WTC11 (cell line): ENCODE results near the gene MFAP3.

ENCODE experiments used
- CBFB ChIP-seq: sonication (generic); formaldehyde crosslinking; IDR thresholded peaks from 2 replicates; pipeline ENCODE4 v1.8.1; 2022; ENCODE audit warnings: mild to moderate bottlenecking, low read depth, missing genetic modification reagents
- CREM ChIP-seq: sonication (generic); formaldehyde crosslinking; IDR thresholded peaks from 2 replicates; pipeline ENCODE4 v1.8.1; 2022; ENCODE audit warnings: mild to moderate bottlenecking, missing genetic modification reagents, moderate library complexity
- CTCF ChIP-seq: fragments of 200-600 bp; IDR thresholded peaks from 2 replicates; pipeline ENCODE4 v1.8.0; 2022; ENCODE audit warnings: antibody characterized with exemption
- MLX ChIP-seq: sonication (generic); formaldehyde crosslinking; IDR thresholded peaks from 2 replicates; pipeline ENCODE4 v1.8.1; 2023; ENCODE audit warnings: mild to moderate bottlenecking, missing genetic modification reagents, moderate library complexity
- NFYB ChIP-seq: sonication (generic); formaldehyde crosslinking; conservative IDR thresholded peaks from 2 replicates; pipeline ENCODE4 v1.8.0; 2022; ENCODE audit warnings: low read depth, missing genetic modification reagents
- TEAD4 ChIP-seq: sonication (generic); formaldehyde crosslinking; IDR thresholded peaks from 2 replicates; pipeline ENCODE4 v1.8.0; 2022; ENCODE audit warnings: mild to moderate bottlenecking, missing genetic modification reagents
- USF1 ChIP-seq: sonication (generic); formaldehyde crosslinking; IDR thresholded peaks from 2 replicates; pipeline ENCODE4 v1.8.0; 2022; ENCODE audit warnings: mild to moderate bottlenecking, missing genetic modification reagents
- USF2 ChIP-seq: sonication (generic); formaldehyde crosslinking; IDR thresholded peaks from 2 replicates; pipeline ENCODE4 v1.8.1; 2023; ENCODE audit warnings: mild to moderate bottlenecking, missing genetic modification reagents, moderate library complexity
- ZNF423 ChIP-seq: fragments of 250-450 bp; sonication (Bioruptor Pico); IDR thresholded peaks from 2 replicates; pipeline ENCODE4 v2.1.2; 2022; ENCODE audit warnings: mild to moderate bottlenecking, moderate library complexity
- ZNF671 ChIP-seq: fragments of 250-450 bp; sonication (Bioruptor Pico); IDR thresholded peaks from 2 replicates; pipeline ENCODE4 v1.8.0; 2021; ENCODE audit warnings: mild to moderate bottlenecking
- TF ChIP-seq, protein P1 (sequence below): fragments of 250-450 bp; sonication (Bioruptor Pico); IDR thresholded peaks from 2 replicates; pipeline ENCODE4 v1.8.0; 2021; ENCODE audit warnings: mild to moderate bottlenecking

DNA sequence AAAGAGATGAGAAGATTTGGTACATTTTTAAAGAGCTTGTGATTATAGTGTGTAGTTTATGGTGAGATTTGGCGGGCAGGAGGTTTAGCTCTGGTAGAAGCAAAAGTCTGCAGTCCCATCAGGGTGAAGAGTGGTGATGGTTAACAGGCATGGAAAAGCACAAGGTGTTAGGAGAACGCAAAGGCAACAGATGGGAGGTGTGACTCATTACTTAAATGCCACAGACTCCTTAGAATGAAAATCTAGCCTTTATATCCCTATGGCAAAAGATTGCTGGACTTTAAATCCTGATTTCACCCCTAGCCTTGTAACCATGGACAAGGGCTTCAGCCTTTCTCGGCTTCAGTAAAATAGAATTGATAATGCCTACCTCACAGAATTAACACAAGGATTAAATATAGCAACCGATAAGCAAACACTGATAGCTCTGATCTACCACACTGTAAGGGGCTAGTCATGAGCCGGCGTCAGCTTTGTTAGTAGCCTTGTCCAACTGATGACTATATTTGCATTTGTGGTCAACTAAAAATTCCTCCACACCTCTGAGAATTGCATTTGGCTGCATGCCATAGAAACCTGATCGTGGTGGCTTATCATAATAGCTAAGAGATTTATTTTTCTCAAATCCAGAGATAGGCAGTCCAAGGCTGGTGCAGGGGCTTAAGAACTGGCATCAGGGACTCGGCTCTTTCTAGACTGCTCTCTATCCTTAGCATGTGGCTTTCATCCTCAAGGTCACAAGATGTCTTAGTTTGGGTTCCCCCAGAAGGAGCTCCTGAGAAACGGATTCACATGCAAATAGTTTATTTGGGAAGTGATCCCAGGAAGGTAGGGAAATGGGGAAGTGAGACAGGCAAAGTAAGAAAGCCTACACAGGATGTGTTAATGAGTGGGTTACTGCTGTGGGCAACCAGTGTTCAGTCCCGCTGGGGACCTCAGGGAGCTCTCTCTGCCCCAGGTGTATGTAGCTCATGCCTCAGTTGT lies 19.6 kb downstream of the MFAP3 start:
- no peak for TF ChIP-seq TEAD4 (CRISPR knock-in tag)
- TF ChIP-seq ZNF671 (CRISPR knock-in tag): no peak
- TF ChIP-seq CBFB (CRISPR knock-in tag): no peak
- TF ChIP-seq CTCF: no peak
- TF ChIP-seq USF1 (CRISPR knock-in tag): no peak
- TF ChIP-seq MLX: no peak
- TF ChIP-seq, protein P1, sequence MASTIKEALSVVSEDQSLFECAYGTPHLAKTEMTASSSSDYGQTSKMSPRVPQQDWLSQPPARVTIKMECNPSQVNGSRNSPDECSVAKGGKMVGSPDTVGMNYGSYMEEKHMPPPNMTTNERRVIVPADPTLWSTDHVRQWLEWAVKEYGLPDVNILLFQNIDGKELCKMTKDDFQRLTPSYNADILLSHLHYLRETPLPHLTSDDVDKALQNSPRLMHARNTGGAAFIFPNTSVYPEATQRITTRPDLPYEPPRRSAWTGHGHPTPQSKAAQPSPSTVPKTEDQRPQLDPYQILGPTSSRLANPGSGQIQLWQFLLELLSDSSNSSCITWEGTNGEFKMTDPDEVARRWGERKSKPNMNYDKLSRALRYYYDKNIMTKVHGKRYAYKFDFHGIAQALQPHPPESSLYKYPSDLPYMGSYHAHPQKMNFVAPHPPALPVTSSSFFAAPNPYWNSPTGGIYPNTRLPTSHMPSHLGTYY (CRISPR knock-in tag): no peak
- TF ChIP-seq ZNF423 (CRISPR knock-in tag): no peak
- no peak for TF ChIP-seq USF2 (CRISPR knock-in tag)
- no peak for TF ChIP-seq NFYB (CRISPR knock-in tag)
- TF ChIP-seq CREM (CRISPR knock-in tag): no peak
